Inflammatory macrophage treated with lipopolysaccharide for 1 hour (primary cell): ENCODE data around the gene CASP9.
"Not testable (repeated sequence)": the region's sequence is repeated elsewhere in the genome, so short reads cannot be mapped to it uniquely, and the experiment has no call there.

Experiments
- DNase-seq, 2 donors: peaks; one replicate each; pipeline ENCODE4 v3.0.0-alpha.2; 2020 to 2022

The CASP9 gene

DNA sequence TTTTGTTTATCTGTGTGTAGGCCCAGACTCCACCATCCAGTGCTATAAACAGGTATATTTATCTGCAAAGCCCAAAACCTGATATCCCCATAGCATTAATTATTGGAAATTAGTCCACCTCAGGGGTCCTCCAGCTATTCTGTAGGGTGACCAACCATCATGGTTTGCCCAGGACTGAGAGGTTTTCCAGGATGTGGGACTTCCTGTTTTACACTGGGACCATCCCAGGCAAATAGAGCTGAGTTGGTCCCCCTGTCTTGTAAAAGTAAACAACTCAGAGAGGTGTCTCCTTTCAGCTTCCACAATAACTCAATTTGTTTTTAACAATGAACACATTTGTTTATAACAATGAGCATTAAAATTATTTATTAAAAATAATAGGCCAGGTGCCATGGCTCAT lies 55.9 kb downstream of the CASP9 start:
- DNase-seq: no peak

DNA sequence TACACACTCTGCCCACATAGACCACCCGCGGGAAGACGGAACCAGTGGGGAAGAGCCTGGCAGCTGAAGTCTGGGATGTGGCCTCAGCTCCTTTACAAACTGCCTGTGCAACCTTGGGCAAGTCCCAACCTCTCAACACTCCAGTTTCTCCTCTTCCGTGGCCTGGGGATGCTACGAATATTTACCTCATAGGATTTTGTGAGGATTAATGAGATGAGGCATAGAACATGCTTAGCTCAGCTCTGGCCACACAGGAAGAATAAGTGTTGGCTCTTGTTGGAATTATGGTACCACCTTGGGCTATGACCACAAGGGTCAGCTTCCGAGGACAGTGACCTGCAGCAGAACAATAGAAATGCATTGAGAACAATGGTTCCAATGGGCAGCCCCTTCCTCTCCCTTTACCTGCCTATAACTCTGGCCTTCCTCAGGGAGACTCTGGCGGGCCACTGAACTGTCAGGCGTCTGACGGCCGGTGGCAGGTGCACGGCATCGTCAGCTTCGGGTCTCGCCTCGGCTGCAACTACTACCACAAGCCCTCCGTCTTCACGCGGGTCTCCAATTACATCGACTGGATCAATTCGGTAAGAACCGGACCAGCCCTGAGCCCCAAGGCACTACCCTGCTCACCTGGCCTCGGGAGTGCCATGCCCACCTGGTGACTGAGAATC lies 56.9 kb downstream of the CASP9 start:
- DNase-seq: not testable (repeated sequence)

DNA sequence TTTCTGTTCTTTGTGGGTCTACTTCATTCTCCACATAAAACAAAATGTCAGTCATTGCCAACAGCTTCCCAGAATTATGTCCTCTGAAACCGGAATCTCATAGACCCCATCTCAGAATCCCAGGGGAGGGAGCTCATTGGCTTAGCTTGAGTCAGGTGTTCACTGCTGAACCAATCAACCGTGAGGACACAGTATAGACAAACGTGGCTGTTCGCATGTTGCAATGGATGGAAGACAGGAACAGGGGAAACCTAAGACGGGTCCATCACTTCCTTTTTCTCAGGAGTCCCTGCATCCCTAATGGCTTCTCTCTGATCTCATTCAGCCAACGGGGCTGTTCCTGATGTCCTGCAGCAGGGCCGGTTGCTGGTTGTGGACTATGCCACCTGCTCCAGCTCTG lies 58.3 kb downstream of the CASP9 start:
- DNase-seq: peak in 1 of 2 donors; percentile 41

DNA sequence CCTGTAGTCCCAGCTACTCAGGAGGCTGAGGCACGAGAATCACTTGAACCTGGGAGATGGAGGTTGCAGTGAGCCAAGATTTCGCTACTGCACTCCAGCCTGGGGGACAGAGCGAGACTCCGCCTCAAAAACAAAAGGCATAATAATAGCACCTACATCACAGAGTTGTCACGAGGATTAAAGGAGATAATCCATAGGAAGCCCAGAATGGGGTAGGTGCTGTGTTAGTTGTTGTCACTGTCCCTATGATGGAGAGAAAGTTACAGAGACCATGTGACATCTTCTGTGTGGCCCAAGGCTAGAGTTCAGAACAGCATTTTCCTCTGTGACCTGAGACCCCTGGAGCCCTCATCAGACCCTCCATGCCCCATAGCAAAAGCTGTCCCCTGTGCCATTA lies 60.1 kb downstream of the CASP9 start:
- DNase-seq: peak in 1 of 2 donors; percentile 5

DNA sequence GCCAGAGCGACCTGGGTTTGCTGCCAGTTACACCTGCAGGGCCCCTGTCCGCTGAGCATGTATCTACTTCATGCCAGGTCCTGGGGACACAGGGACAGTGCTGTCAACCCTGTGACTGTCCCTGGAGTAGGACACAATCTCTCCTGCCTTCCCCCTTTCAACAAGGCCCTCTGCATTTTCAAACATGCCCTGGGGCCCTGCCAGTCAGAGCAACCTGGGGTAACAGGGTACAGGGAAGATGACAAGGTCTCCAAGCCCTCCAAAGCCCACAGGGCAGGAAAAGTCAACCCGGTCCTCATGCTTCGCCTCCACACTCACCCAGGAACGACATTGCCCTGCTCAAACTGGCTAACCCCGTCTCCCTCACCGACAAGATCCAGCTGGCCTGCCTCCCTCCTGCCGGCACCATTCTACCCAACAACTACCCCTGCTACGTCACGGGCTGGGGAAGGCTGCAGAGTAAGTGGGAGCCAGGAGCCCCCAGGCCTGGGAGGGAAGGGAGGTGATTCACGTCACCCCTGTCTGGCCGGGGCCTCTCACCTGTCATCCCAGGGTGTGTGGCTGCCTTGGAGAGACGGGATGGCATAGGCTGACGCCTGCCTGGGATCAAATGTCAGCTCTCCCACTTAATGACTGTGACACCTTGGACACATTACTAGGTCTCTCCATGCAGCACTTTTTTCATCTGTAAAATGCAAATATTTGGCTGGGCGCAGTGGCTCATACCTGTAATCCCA lies 60.8 kb downstream of the CASP9 start:
- DNase-seq: not testable (repeated sequence)

DNA sequence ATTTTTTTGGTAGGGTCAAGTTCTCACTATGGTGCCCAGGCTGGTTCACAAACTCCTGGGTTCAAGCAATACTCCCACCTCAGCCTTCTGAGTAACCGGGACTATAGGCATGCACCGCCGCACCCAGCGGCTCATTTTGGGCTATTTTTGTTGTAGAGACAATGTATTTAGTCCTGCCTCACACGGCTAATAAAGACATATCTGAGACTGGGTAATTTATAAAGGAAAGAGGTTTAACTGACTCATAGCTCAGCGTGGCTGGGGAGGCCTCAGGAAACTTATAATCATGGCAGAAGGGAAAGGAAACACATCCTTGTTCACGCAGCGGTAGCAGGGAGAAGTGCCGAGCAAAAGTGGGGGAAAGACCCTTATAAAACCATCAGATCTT lies 63.3 kb downstream of the CASP9 start:
- DNase-seq: no peak

DNA sequence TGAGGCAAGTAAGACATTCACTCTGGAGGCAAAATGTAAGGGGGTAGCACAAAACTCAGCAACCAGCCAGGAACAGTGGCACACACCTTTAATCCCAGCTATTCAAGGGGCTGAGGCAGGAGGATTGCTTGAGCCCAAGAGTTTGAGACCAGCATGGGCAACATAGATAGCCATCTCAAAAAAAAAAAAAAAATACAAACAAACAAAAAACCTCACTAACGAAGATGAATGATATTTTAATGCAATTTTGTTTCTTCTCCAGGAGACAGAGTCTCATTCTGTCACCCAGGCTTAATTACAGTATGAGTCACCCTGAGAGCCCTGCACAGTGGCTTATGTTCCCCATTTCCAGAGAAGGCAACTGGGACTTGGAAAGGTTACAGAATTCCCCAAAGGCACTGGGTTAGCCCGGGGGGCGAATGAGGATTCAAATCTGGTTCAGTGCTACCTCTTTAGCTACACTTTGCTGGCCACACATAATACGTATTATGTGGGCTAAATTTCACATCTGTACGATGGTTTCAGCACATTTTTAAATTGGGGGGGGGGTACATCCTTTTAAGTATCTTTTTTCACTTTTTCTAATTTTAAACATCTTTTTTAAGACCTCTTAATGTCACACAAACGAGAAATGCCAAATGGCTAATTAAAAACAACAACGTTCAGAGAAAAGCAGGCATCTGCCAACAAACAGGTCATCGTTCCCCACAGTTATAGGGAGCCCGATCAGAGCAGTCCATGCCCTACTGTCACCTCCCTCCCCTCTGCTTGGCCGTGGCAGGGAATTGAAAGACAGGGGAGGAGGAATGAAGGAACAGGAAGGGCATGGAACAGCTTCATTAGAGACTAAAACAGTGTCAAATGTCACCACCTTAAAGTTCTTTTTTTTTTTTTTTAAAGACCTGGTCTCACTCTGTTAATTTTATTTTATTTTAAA lies 64.0 kb downstream of the CASP9 start:
- peak; percentile 68 to 71 for DNase-seq

DNA sequence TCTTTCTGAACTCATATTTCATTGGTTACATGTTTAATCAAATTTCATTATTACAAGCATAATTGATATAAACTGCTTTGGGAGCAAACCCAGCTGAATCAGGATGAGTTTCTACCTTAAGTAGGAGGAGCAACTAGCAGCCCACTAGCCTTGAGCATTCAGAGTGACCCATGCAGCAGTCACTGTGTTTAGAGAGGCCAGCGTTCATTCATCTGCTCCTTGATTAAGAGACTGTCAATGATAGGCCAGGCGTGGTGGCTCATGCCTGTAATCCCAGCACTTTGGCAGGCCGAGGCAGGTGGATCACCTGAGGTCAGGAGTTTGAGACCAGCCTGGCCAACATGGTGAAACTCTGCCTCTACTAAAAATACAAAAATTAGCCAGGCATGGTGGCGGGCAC lies 65.6 kb downstream of the CASP9 start:
- DNase-seq: not testable (repeated sequence)

DNA sequence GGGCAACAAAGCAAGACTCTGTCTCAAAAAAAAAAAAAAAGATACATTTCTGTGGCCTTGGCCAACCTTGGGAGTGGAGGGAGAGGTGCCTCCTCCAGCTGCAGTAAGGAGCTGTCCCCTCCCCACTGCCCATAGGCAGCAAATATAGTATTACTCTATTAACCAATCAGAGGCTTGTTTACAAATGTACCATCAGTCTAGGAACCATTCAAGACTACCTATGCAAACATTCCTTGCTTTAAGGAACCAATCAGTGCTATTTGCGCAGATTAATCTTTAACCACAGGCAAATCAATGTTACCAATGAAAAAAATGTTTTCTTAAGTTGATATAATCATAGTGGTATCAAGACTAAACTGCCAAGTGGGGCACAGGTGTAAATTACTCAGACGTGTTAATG lies 66.4 kb downstream of the CASP9 start:
- DNase-seq: no peak

DNA sequence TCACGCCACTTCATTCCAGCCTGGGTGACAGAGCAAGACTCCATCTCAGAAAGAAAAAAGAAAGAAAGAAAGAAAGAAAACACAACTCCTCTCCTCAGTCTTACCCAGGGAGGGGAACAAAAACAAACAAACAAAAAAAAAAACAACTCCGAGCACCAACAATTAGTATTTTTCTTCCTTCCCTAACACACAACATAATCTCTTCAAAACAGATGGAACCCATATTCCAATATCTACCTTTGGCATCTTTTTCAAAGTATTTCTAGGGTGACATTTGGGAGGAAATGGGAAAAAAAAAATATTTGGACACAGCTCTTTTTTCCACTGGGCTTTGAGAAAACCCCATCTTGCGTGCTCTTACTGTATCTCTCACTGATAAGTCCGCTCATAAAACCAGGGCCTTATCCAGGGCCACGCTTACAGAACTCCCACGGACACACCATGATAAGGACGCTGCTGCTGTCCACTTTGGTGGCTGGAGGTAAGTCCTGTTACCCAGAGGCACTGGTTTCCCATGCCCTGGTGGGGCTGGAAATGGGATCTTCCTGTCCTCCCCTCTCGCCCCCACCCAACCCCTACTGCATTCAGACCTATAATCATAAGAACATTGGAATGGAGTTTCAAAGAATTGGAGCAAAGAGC lies 67.6 kb downstream of the CASP9 start, which contains the start of gene CELA2A:
Gene CELA2A, plus strand, starts transcription at position 420 of the 642 bp plus-strand sequence. Its CDS starts 22 bp downstream, at position 442.
- DNase-seq: no peak

DNA sequence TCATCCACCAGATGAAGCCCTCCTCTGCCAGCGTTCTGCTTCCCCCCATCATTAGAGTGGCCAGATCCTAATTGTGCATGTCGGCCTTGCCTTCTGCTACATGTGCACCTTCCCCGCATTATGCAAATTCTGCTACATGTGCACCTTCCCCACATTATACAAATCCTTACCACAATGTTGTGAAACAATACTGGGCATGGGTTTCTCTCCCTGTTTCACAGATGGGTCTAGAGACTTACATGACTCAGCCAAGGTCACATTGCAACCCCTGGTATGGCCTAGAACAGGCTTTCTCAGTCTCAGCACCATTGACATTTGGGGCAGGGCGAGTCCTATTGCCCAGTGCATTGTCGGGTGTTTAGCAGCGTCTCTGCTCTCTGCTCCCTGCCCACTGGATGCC lies 68.5 kb downstream of the CASP9 start:
- peak in 1 of 2 donors; percentile 69 for DNase-seq

DNA sequence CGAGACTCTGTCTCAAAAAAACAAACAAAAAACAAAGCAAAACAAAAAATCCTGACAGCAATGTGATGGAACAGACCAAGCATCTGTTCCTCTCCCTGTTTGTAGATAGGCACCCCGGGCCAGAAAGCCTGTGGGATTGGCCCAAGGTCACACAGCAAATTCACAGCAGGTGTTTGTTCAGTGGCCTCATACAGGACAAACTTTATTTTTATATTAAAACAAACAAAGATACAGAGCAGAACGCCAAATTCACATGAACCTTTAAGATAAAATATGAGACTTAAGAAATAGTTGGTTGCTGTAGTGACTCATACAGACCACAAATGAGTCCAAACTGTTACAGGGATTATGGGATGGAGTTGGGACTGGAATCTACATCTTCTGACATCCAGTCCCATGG lies 69.8 kb downstream of the CASP9 start:
- DNase-seq: no peak

DNA sequence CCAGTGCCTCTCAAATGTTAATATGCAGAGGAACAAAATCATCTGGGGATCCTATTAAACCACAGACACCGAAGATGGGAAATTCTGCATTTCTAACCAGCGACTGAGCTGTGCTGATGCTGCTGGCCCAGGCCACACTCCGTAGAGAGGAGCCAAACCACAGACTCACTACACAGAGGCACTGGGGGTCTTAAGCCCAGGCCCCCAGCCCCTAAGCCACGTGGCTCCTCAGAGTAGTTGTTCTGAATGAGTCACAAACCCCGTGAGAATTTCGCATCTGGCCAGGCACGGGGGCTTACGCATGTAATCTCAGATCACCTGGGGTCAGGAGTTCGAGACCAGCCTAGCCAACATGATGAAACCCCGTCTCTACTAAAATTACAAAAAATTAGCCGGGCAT lies 70.3 kb downstream of the CASP9 start:
- no peak for DNase-seq

DNA sequence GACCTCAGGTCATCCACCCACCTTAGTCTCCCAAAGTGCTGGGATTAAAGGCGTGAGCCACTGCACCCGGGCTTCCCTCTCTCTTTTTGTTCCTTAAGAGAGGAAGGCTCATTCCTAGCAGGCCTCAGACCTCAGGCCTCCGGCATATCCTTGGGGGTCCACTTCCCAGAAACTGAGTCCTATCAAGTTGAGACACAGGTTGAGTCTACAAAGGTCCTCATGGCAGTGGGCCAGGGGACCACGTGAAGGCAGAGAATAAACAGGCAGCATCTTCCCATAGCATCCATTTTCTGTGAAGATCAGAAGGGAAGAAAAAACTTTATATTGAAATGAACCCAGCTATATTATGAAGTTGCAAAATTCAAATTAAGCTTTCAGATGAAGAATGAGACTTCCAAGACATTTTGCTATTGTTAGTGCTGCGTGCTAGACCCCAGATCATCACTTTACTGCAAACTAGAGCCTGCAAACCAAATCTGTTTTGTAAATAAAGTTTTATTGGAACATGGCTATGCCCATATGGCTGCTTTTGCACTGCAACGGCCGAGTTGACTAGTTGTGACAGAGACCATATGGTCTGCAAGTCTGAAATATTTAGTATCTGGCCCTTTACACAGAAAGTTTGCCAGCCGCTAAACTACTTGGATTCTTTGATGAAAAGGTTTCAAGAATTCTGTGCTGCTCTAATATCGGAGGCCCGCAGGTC lies 71.0 kb downstream of the CASP9 start:
- no peak for DNase-seq

DNA sequence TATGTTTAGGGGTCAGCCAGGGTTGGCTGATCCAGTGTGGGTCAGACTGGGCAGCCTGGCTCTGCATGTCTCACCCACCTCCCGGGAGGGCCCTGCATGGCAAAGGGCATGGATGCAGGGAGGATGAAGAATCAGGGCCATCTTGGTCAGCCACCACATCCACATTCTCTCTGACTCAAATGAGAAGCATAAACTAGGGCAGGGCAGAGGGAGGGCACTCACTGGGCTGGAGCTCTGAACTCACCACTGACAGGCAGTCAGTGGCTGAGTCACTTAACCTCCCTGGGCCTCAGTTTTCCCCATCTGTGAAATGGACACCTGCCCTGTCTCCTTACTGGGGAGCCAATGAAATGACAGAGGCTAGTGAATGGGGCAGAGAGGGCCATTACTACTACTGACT lies 71.8 kb downstream of the CASP9 start:
- no peak for DNase-seq

DNA sequence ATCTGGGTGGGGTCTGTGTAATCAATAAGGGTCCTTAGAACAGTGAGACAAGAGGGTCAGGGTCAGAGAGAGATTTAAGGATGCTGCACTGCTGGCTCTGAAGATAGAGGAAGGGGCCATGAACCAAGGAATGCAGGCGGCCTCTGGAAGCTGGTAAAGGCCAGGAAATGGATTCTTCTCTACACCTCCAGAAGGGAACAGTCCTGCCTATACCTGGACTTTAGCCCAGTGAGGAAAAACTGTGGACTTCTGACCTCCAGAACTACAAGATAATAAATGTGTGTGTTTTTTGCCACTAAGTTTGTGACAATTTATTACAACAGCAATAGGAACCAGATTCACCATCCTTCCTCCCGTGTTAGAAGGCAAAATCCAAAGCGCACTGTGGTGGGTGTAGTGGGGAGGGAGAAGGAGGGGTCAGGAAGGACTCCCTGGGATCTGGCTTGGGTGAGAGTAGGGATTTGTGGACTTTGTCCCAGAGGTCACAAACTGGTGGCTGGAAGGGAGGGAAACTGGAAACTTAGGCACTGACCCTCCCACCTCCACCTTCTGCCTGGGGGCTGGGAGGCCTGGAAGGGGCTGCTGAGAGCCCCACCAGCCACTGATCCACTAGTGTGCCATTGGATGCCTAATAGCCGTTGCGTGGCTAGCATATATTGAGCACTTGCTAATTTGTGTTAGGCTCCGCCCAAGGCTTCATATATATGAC lies 72.8 kb downstream of the CASP9 start:
- DNase-seq: no peak

DNA sequence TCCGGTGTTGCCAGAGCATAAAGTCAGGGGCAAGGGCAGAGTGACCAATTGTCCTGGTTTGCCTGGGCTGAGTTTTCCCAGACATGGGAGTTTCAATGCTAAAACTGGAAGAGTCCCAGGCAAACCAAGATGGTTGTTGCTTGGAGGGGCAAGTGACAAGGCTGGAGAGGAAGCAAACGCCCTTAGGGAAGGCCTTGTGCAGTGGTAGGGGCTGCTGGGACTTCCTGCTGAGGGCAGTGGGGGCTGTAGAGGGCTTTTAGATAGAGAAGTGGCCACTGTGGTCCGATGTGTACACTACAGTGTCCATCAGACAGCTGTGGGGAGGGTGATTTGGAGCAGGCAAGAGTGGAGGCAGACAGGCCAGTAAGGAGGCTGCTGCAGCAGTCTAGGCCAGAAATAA lies 74.4 kb downstream of the CASP9 start:
- no peak for DNase-seq

DNA sequence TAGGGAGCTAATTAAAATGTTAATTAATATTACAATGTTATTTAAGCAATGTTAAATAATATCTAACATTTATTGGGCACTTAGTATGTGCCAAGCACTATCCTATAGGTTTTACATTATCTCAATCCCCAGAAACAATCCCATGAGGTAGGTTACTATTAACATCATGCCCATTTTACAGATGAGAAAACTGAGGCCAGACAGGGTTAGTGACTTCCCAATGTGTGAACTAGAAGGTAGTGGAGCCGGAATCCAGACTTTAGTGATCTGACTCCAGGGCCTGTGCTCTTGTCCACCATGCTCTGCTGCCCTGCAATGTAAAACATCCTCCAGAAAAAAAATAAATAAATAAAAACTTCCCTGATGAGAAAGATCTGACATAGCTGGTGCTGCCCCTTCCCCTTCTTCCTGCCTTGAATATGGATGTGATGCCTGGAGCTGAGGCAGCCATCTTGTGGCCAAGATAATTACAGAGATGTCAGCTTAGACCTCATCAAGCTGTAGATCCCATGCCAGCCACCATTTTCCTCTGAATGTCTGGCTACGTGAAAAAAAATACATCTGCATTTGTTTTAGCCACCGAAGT lies 75.0 kb downstream of the CASP9 start:
- no peak for DNase-seq

DNA sequence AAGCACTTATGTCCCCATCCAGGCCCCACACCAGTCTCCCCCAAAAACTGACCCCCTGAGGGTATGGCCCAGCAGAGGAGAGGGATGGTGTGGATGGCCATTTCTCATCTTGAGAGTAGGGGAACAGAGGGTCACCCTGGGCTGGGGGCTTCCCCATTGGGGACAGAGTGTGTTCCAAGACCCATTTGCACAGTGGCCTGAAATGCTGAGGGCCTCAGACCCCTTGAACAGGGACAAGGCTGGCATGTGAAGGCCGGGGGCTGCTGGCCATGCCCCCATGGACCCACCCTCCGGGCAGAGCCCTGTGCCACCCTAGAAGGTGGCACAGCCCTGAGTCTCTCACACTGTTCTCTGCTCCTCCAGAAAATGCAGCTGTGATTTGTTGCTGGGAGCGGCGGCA lies 77.8 kb downstream of the CASP9 start:
- no peak for DNase-seq

DNA sequence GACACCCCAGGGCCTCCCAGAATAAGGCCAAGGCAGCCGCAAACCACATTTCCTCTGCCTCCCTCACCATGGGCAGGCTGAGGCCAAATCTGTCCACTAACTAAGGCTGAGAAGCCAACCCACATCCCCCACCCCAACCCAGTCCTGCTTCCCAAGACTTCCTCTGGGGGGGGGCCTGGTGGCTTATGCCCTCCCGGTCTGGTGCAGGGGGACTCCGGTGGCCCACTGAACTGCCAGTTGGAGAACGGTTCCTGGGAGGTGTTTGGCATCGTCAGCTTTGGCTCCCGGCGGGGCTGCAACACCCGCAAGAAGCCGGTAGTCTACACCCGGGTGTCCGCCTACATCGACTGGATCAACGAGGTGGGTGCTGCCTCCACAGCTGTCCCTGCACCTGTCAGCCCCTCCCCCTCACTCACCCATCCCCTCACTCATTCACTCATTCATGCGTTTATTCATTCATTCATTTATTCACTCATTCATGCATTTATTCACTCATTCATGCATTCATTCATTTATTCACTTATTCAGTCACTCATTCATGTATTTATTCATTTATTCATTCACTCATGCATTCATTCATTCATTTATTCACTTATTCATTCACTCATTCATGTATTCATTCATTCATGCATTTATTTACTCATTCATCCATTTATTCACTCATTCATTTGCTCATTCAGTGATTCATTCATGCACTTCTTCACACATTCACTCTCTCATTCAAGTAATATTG lies 78.5 kb downstream of the CASP9 start:
- DNase-seq: no peak
